Measurements from ENCODE around the gene ESPNL.
"Not testable (repeated sequence)": the region's sequence is repeated elsewhere in the genome, so short reads cannot be mapped to it uniquely, and the experiment has no call there.

Gene ESPNL

DNA sequence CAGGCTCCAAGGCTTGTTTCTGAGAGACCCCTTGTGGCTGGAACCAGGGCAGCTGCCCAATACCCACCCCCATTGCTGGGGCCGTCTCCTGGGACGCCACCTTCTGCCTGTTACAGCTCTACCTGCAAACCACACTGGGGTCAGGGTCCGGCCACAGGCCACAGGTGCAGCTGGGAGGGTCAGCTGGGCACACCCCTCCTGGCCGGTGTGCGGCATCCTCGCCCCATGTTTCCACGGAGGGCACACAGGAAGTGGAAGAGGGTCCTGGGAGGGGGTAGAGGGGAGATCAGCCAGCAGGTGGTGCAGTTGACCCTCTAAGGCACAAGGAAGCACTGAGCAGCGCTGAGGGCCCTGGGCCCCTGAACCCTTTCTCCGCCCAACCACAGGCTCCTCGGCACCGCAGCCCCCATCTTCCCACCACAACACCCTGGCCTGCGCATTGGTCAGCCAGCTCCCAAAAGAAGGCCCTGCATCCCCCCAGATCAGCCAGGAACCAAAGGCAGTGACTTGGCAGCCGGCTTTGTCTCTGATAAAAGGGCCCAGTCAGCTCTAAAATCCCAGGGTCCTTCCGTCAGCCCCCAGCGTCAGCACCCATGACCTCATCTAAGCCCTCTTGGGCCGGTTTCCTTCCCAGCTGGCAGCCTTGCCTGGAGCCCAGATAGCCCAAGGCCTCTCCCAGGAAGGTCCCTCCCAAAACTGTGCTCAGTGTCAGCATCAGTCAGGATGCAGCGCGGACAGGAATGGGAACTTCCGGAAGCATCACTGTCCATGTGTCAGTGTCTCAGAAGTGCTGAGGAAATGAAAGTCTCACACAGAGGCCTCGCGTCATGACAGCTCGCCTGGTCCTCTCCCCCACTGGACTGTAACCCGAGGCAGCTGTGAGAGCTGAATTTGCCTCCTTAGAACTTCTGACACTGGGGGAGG is 60.3 kb downstream of the ESPNL start:
- DNase-seq, result peak in 1 of 2 donors; percentile 17

DNA sequence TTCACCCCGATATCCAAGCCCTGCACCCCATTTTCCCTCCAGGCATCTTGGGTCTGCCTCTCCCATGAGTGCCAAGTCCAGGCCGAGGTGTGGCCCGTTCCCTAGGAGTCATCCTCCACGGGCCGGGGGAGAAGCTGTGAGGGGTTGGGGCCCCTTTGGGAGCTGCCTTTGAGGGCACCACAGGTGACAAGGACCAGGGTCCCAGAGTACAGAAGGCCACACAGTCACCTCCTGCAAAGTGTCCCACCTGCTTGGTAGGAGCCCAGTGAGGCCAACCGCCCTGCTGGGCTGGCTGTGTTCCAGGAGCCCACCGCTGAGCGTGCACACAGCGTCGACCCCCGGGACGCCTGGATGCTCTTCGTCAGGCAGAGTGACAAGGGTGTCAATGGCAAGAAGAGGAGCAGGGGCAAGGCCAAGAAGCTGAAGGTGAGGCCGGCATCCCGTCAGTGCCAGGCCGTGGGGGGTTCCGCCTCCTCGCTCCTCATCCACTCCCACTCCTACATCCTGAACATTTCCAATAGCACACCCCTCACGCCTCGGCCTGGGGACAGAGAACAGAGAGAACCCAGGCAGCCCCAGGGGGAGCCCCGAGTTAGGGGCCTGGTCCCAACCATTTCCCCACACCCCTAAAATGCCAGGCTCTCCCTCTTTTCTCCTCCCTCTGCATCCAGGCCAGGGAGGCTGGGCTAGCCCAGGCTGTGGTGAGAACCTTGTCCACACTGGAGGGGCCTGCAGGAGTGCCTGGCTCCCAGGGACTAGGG is 61.3 kb downstream of the ESPNL start:
- no peak for DNase-seq

DNA sequence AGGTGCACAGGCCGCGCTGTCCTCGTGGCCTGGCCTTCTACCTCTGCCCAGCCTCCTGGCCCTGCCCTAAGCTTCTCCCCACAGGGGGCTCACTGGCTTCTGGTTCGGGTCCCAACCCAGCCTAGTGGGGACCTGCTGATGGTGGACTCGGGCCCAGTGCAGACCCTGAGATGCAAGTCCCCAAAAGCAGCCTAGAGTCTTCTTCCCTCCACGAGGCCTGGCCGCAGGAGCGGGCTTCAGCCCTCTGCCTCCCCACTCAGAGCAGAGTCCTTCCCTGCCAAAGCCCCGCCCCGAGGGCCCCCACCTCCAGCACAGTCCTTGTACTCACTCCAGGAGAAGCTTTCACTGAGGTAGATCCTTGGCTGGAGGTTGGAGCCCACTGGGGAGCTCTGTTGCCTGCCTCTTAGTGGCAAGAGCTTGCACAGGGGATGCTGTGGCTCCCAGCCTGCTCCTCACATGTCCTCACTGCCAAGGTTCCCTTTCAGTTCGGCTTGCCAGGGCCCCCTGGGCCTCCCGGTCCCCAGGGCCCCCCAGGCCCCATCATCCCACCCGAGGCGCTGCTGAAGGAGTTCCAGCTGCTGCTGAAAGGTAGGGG is 62.2 kb downstream of the ESPNL start:
- no peak for DNase-seq

DNA sequence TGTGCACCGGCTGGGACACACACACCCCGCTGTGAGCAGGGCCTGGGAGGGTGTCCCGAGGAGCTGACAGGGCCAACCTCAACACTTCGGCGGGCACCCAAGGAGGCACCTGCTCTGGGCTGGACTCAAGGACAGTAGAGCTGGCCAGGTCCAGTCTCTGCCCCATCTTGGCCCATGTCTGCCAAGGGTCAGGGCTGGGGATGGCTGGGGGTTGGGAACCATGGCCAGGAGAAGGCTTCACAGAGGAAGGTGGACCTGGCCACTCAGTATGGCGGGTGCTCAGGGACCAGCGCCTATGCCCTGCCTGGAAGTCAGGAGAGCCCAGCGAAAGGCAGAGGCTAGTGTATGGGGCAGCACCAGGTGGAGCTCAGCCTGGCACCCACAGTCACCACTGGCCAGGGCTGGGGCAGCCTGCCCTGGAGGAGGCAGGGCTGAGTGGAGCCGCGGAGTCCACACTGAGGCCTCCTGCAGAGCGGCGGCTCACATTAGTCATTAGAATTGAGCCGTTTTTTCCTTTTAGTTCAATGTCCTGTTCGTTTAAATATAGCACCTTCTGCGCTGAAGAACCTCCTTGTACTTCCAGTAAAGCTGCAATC is 62.8 kb downstream of the ESPNL start:
- DNase-seq, result no peak

DNA sequence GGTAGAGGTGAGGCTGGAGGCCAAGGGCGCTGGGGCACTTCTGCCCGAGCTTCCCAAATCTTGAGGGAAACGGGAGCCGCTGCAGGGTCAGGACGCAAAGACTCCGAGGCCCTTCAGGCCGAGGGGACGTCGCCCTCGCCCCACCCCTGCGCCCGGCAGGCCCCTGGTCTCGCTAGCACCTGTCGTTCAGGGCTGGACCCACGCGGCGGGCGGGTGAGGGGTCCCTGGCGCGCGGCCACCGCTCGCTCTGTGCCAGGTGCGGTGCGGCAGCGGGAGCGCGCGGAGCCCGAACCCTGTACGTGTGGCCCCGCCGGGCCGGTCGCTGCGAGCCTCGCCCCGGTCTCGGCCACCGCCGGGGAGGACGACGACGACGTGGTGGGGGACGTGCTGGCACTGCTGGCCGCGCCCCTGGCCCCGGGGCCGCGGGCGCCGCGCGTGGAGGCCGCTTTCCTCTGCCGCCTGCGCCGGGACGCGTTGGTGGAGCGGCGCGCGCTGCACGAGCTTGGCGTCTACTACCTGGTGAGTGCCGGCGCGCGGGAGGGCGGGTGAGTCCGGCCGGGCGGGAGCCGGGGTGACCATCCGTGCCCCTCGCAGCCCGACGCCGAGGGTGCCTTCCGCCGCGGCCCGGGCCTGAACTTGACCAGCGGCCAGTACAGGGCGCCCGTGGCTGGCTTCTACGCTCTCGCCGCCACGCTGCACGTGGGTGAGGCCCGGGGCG is 63.5 kb downstream of the ESPNL start:
- DNase-seq, result no peak

DNA sequence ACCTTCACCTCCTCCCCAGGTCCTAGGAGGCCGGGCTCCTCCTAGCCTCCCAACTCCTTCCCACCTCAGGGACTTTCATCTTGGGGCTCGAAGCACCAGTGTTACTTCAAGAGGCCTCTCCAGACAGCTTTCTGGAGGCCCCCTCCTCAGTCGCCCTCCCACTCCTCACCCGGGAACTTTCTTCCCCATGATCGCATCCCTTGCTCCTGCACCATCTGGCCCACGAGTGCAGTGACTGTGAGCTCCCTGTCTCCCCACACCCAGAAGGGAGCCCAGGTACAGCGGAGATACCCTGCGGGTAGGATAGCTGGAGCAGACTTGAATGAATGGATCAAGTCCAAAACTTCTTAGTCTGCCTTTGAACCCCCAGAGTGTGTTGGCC is 64.8 kb downstream of the ESPNL start:
- DNase-seq, result no peak

DNA sequence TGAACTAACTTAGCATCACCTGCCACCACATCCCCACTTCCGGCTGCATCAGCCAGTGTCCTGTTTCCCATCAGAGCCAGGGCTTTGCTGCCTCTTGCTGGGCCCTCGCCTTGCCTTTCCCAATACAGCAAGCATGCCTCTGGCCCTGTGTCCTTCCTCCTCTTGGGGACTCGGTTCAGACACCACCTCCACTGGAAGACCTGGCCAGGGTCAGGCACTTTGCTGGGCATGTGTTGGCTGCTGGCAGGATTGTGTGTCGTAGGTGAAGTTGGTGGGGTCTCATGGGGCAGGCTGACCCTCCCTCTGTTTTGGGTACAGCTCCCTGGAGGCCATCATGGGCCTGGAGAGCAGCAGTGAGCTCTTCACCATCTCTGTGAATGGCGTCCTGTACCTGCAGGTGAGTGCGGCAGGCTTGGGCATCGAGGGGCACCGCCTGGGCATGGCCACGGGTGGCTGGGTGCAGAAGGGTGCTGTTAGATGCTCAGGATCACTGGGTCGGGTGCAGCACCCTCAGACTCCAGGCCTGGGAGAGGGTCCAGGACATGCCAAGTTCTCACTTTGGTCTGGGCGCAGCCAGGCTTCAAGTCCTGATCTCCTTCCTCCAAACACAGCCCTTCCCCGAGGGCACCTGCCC is 65.3 kb downstream of the ESPNL start:
- no peak for DNase-seq

DNA sequence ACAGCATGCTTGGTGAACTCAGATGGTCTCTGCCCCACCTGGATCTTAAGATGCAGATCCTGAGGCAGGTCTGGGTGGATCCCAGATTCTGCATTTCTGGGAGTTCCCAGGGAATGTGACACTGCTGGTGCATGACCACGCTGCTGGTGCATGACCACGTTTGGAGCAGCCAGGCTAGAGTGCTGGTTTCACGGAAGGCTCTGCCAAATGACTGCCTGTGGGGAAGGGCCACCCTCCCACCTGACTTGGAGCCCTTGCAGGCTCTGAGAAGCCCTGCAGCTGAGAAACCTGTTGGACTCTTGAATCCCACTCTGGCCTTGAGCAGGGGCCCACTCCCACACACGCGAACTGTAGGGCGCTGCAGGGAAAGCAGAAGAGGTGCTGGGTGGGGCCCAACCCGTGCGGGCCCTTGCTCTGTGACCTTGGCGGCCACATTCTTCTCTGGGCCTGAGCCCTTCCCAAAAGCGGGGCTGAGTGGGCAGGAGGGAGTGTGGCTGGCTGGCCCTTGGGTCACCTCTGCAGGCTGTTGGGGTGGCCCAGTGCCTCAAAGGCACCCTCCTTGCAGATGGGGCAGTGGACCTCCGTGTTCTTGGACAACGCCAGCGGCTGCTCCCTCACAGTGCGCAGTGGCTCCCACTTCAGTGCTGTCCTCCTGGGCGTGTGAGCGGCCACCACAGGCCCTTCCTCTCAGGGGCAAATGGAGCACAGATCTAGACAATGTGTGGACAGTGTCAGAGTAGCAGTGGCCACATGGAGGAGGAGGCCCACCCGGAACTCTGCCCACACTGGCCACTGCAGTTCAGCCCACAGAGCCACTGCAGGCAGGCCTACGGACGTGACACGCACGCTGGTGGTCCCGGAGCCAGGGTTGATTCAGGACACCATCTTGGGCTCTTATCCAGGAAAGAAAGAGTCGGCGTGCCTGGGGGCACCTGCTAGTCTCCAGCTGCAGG is 66.5 kb downstream of the ESPNL start:
- DNase-seq, result no peak

DNA sequence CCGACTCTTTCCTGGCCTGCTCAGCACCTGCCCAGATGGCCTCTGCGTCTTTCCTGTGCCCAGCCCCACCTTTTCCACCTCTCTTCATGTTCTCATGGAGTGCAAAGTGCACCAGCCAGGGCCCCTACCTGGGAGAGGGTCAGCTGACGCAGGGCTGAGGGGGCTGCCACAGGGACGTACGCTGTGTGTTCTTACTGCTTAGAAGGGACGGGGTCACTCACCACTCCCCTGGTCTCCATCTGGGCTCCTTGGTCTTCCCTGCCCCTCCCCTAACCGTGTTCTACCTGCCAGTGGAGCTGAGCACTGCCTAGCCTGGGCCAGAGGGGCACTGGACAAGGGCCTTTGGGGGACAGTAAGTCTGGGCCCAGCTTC is 67.2 kb downstream of the ESPNL start:
- DNase-seq, result no peak

DNA sequence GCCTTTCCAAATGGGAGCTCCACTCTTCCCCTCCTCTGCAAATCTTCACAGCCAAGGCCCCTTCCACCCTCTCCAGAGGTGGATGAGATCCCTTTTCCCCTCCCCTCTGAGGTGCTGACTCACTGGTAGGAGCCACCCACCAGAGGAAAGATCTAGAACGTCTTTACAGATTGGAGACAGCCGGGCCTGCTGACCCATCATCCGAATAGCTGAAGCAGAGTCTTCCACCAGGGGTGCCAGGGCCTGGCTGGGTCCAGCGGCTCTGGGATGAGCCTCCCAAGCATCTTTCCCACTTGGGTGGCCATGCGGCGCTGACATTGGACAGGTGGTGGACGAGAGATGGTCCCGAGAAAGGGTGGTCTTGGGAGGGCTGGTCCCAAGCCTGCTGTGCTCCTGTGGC is 67.6 kb downstream of the ESPNL start:
- no peak for DNase-seq

DNA sequence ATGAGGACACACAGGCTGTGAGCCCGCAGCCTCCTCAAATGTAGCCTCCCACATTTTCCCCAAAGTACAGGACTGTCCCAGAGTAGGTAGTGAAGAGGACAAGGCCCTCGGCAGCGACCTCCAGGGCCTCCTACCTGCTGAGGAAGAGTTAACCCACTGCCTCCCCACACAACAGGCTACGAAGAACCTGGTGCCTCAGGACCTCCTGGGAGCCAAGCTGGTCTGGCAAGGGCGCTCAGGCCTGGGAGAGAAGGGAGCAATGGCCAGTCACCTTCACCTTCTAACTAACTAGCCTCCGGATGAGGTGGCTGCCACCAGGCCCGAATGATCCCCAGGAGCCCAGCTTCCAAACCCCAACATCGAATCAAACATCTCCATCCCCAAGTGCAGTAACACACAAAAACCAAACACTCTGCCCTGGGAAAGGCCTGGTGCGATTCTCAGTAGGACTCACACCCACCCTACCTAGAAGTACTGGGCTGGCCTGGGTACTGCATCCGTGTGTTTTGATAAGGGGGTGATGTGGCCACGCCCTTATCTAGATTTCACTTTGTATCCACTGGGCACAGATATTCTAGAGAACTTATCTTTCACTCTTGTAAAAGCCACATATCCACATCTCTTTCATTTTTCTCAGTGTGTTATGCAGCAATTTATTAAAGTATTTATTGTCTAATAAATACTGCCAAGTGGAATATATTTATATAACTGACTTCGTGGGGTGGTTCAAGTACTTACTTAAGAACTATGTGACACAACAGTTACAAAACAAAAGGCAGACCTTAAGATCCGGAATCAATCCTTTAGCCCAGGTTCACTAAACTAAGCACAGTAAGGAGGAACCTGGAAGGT is 68.3 kb downstream of the ESPNL start:
- DNase-seq, result no peak

DNA sequence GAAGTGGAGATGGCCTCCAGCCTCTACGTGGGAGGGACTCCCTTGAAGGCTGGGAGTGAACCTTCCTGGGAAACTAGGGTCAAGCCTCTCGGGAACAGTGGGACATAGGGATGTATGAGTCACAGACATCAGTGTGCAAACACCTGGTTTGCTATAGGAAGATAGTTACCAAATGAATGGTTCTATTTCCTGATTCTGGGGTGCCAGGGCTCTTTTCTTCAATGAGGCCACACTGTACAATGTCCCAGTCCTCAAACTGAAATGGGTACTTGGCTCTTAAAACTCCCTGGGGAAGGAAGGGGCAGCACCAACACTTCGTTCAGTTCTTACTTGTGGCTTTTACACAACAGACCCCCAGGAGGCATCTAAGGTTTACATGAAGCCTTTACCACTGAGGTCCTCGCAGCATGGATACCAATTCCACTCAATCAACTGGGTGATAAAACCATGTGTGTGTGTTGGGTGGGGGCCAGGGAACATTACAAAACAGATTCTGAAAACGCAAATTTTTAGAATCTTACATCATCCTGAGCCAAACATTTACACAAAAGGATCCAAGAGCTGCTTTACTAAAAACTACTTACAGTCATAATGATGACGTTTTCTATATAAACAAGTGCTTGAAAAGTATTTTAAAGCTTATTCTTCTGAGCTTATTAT is 69.0 kb downstream of the ESPNL start:
- DNase-seq, result no peak

DNA sequence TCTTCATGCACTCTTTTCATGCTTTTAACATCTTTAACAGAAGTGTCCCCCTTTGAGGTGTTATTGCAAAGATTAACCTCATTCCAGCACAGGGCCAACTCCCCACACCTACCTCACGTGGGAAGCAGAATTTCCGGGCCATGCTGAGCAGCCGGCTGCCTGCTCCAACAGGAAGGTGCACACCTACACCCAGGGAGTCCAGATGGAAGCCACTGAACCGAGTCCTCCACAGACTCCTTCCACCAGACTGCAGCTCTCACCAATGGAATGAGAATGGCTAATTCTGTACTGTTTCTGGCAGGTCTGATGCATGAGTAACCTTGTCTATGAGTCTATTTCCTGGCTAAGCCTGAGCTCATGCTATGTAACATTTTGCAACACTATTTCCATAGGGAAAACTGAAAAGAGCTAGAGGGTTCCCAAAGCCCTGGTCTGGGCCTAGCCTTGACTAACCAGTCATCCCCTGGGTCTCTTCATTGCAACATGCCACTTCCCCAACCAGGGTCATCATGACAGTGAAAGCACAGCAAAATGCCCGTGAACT is 69.6 kb downstream of the ESPNL start:
- no peak for DNase-seq

DNA sequence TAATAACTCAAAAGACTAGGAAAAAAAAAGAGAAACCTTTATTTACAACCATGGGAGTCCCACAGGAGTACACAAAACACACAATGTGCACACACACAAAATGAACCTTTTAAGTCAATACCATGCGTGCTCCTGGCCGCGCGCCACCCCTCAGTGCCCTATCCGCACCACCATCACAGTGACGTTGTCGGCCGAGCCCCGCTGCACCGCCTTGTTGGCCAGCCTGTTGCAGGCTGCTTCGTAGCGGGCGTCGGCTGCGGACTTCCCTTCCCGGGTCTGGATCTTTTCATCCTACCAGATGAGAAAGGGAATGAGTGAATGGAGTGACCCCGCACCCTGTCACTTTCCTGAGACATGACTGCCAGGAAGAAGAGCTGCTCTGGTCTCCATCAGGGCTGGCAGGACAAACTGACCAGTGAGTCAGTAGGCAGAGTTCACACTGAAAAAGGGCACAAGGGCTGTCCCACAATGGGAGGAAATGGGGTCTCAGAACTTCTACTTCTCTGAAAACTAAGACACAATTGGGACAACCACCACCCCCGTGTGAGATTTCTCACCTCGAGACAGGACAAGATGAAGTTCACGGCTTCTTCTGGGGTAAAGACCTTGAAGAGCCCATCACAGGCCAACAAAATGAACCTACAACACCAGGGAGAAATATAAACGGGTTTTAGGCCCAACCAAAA is 70.4 kb downstream of the ESPNL start:
- DNase-seq, result no peak

DNA sequence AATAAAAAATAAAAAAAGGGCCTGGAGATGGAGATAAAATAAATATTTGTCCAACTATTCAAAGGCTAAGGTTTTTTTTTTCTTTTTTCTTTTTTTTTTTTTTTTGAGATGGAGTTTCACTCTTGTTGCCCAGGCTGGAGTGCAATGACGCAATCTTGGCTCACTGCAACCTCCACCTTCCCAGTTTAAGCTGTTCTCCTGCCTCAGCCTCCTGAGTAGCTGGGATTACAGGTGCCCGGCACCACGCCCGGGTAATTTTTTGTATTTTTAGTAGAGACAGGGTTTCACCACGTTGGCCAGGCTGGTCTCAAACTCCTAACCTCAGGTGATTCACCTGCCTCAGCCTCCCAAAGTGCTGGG is 70.9 kb downstream of the ESPNL start:
- DNase-seq, result not testable (repeated sequence)

DNA sequence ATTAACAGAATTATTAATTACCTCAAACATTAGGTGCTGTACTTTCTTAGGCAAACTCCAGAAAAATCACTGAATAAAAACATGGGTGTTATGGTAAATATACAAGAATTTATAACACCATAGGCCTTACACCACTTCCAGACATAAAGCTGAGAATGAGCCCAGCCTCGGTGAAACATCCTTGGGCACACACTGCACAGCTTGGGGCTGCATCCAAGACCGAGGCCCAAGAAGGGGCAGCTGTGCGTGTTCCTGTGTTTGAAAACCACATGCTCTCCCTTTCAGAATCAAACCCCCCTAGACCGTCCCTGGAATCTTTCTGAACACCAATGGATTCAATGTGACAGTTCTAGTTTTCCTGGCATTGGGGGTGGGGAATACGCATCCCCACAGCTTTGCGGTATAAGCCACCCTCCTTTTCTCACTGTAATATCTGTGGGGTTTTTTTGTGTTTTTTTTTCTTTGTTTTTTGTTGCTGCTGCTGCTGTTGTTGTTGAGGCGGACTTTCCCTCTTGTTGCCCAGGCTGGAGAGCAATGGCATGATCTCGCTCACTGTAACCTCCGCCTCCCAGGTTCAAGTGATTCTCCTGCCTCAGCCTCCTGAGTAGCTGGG is 71.5 kb downstream of the ESPNL start:
- DNase-seq, result no peak

DNA sequence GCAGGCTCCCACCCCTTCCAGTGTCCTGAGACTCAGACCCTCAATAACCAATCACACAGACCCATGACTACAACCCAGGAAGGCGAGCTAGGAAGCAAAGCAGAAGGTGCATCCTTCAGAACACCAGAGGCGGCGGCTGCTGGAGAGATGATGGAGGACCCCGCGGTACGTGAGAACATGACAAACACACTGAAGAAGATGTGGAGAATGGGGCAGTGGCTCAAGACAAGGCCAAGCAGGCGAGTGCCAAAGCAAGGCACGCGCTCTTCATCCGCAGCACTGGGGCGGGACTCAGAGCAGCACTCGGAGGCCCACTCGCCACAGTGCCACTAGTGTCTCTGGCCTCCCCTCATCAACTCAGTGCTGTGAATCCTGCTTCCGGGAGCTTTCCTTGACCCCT is 72.3 kb downstream of the ESPNL start:
- no peak for DNase-seq

DNA sequence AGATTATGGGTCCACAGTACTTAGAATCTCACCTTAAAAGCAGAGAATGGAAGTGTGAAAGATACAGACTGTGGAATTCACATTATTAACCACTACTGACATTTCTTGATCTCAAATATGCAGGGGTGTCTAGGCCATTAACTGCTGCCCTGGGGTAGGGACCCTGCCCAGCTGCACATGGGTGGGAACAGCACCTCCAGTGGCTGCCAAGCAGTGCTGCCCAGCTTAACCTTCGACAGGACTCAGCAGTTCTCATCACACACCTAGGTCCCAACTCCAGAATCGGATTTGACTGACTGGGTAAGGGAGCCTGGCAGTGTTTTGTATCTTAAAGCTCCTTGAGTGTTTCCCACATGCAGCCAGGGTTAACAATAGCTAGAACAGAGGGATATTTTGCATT is 73.6 kb downstream of the ESPNL start:
- DNase-seq, result no peak

Measured in CD4-positive, alpha-beta T cell treated with Interleukin-1 beta for 1 hour (primary cell).